NCI-H2227 (cell line): Measurements from ENCODE around the gene PDE7B.

Source experiments
- DNase-seq: peaks from one replicate; lab custom pipeline; 2025; ENCODE audit not compliant: unreplicated experiment; lab: John Stamatoyannopoulos, UW

PDE7B gene

DNA sequence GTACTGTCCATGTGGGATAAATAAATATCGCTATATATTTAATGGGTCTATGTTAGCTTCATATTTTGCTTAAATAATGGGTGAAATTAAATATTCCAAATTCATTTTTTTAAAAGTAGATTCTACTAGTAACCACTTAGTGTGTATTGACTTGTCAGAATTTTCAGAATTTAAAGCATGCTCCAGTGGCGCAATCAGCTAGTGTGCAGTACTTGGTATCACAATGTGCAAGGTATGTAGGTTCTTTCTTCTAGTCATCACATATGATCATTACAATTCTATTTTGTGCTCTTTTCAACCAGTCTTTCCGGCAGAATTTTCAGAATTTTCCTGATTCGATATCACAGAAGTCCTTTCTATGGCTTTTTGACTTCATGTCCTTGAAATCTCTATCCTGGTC, 32.6 kb downstream of the PDE7B start:
- DNase-seq: no peak

DNA sequence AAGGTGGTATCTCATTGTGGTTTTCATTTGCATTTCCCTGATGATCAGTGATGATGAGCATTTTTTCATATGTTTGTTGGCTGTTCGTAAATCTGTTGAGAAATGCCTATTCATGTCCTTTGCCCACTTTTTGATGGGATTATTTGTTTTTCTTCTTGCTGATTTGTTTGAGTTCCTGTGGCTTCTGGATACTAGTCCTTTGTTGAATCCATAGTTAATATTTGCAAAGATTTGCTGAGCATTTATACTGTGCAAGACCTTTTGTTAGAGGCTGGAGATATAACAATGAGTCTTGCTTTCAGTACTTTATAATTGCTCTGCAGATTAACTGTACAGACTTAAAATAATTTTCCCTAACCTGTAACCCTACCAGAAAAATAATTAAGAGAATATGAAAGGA, 35.6 kb downstream of the PDE7B start:
- no peak for DNase-seq

GRCh38 chr6:135888818-135889217, 37.3 kb downstream of the PDE7B start:
- no peak for DNase-seq

DNA sequence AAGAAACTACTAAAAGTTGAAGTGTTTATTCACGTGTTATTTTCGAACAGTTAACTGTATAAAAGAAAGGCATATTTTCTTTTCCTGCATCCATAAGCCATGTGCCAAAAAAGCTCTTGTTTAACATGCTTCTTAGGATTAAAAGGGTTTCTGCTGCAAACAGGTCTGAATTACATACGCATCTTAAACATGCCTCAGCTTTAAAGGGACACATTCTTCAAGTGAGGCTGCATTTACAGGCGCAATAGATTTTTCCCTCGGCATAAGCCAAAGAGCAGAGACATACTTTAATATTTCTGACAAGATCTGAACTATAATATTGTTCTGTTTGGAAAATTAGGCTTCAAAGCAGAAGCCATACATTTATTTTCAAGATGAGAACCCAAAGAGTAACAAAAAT, 39.4 kb downstream of the PDE7B start:
- no peak for DNase-seq

GRCh38 chr6:135891710-135892109, 40.2 kb downstream of the PDE7B start:
- no peak for DNase-seq

DNA sequence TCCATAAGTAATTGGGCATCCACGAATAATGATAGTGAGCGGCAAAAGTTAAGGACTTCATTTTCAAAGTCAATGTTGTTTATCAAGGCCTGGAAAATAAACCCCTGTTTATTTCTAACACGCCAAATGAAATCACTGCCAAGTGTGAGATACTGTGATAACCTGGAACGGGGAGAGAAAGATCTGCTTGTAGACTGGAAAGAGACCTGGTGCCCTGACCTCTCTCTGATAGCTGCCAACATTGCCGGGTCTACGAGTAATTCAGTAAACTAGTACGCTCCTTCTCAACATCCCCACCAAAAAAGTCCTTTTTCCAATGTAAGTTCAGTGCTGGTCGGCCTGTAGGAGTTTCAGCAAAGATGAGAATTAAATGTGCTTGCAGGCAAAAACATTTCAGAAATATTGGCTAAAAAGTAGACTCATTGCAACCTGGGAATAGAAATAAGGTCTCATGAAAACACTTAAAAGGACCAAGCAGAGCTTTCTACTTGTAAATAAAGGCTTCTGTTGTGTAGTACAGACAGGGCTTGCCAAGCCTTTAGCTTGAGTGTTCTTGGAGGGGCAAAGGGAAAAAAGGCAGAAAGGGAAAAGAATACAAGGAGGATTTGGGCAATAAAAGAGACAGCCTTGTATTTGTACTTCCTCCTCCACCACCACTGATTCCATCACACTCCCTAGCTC, 43.9 kb downstream of the PDE7B start:
- DNase-seq: no peak

GRCh38 chr6:135897087-135897486, 45.6 kb downstream of the PDE7B start:
- no peak for DNase-seq

DNA sequence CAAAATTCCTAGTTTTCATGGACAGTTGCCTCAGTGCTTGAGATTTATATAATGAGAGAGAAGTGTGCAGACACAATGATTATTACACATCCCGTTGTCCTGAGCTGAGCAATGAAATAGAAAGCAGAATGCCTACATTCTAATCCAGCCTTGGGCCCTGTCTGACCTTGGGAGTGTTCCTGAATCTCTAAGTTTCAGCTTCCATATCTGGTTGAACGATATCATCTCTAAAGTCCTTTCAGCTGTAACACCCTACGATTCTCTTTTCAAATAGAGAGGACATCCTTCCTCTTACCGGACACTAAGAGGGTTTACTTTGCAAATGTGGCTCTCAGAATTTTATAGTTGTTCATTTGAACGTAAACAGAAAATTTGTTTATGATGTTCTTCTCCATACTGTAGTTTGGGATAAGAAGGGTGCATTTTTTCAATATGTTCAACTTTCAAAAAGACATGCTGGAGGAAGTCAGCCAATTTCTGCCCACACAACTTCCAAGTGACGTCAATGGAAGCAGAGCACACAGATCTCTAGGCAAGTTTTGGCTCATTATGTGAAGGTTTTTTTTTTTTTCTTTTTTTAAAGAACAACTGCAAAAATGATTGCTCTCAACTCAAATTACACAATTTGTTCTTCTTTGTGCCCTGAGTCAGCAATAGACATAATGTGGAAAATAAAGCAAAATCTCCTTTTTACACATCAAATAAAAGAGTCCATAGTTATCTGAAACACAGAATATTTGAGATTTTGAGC, 50.4 kb downstream of the PDE7B start:
- no peak for DNase-seq

GRCh38 chr6:135902756-135903331, 51.3 kb downstream of the PDE7B start:
- no peak for DNase-seq

DNA sequence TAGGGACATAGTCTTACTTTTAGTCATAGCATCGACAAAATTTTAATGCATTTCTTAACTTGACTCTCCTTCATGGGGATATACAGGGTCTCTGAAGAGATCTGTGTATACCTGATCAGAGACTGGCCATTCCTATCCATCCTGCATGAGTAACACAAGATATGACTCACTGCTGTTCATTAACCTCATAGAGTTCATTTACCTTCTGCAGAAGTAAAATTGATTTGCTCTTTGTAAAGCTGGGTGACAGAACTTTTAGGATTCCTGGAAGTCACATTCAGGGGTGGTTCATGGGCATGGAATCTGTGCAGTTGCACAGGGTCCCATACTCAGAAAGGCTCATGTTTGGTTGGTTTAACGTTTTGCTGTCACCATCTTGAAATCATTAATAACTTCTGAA, 53.2 kb downstream of the PDE7B start:
- DNase-seq: no peak

- no peak for DNase-seq
Observed at GRCh38 chr6:135905604-135906300, 54.3 kb downstream of the PDE7B start.

GRCh38 chr6:135906542-135906941, 55.0 kb downstream of the PDE7B start:
- no peak for DNase-seq

- DNase-seq: no peak
Observed at GRCh38 chr6:135906972-135907465, 55.5 kb downstream of the PDE7B start.

- DNase-seq: no peak
Observed at GRCh38 chr6:135909737-135910387, 58.4 kb downstream of the PDE7B start.

DNA sequence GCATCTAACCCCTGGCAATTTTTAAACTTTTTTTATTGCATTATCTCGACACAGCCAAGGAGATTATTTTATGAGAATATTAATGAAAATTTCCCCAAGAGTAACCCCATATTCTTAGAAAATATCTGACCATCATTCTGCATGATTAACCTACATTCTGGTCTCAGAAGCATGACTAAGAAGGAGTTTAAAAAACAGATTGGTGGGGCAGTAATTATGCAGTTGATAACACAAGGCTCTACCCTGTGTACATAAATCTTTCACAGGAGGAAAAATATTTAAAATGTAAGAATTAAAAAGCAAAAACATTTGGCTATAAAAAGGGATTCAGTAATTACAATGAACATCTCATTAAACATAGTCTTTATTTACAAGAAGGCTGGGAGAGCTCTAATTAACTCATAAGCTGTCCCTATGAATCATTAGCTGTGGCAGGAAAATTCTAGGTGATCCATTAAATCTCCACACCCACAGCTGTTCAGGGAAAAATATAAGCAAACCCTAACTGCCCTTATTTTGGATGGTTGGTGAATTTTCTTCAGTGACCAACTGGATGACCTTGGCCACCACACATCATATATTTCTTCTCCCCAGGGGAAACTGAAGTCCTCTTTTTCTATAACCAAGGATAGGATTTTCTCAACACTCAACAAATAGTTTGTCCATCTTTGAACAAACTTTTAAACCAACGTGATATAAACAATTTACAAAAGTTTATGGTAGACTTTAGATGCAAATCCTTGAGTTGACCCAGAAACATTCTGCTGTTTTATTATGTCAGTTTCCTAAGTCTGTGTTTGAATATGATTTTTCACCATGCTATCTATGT, 59.5 kb downstream of the PDE7B start:
- no peak for DNase-seq

DNA sequence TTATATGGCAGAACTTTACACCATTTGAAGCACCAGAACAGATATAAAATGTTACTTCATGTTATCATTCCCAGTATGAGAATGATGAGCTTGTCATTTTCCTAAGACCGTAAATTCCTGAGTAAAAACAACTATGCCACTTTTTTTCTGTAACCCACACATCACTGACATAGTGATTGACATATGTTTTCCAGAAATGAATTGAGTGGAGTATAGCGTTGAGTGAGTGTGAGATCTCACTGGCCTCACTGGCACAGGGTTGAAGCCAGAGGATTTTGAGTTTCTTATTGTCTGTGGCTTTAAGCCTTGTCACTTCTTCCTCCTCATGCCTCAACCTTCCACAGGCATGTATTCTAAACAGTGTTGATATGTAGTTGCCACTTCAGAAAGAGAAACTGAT, 62.3 kb downstream of the PDE7B start:
- DNase-seq: no peak

DNA sequence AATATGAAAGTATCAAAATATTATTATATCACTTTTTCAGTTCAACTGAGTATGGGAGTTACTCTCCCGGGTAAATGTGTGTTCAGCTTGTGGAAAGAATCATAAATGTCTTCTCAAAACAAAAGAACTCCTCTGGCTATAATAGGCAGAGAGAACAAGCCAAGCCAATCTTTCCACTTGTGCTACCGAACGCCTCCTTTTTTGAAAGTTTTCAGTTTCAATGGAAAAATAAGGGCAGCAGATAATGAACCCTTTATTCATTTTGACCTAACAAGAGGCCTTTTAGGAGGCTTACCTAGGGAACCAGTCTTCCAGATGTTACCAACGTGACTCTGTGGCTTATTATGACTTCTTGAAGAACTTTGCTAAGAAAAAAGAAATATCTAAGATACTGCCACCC, 67.5 kb downstream of the PDE7B start:
- no peak for DNase-seq

DNA sequence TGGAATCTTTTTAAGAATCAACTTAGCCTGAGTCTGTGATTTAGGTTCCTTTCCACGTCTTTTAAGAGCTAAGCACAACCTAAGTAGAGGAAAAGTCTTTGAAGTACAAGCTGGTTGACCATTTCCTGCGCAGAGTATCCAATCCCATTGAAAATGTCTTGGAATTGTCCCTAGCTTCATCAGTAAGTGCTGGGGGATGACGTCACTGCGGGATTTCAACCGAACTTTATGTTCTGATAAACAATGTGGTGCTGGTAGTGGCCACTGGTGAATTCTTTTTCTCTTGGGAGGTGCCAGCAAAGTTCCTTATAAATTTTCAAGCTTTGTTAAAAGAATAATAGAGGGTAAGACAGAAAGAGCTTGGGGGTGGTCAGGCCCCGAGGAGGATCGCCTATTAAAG, 69.2 kb downstream of the PDE7B start:
- no peak for DNase-seq

DNA sequence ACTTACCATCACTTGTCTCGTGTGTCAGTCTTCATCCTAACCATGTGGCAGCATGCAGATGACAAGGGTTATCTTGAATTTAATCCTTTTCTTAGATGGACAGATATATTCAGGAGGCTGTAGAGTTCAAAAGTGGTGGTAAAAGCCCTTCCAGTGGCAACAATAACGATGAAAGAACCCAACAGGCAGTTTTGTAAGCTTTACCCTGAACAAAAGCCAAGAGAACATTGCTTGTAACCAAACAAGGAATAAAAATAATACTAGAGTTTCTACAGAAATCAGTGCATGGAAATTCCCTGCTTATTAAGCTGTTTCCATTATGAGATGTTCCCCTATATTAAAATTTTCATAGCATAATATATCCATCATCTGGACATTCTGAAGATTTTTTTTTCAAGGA, 69.7 kb downstream of the PDE7B start:
- no peak for DNase-seq

DNA sequence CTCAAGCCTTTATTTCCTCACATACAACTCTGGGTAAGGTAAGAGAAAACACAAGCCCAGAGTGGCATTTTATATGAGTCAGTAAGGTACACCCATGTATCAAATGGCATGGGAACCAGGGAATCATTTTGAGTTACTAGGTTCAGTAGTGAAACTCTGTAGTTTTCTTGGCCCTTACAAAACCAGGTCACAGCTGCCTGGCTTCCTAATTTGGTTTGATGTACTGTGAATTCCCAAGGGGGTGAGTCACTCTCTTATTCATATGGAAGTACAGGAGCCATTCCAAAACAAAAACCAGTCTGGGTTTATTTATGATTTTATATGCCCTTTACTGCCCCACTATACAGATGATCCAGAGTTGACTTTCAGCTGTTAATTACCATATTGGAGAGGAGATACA, 70.7 kb downstream of the PDE7B start:
- DNase-seq: no peak
